Measurements from ENCODE around the gene ZBTB26. TPM values are rescaled to one million over a fixed set of nuclear protein-coding genes. Genes with fewer than 3 reads are reported as not detected.
"Not testable (repeated sequence)": the region's sequence is repeated elsewhere in the genome, so short reads cannot be mapped to it uniquely, and the experiment has no call there.

The ZBTB26 gene
- polyA plus RNA-seq, 1 donor from 2014 or later: 2.3 TPM

GRCh38 chr9:122940749-122941581 is 9.7 kb upstream of the ZBTB26 start, which contains the start of gene RABGAP1:
Gene RABGAP1 (plus strand): TSS chr9:122941020. CDS start chr9:122957060, 16,040 bp downstream.
- Mint-ChIP-seq H3K4me1 (peaks cover 16 to 30% (median 26%) of the 10 kb centered on the region in 3 donors), H3K36me3 (peaks cover 2% of the 10 kb centered on the region), H3K9me3 (no peaks in the 10 kb centered on the region), H3K27me3 (no peaks in the 10 kb centered on the region), H3K4me3 (peak within 1 kb of the TSS; percentile 83 to 99 (median 93)), H3K27ac (peak within 1 kb of the TSS; percentile 74 to 94 (median 87))

- Mint-ChIP-seq H3K4me3 (peak overlapping the region; percentile 83 to 99 (median 93)), H3K27ac (peak overlapping the region; percentile 74 to 91 (median 87)), H3K27me3 (no peaks in the 10 kb centered on the region), H3K9me3 (no peaks in the 10 kb centered on the region), H3K36me3 (peaks cover 2% of the 10 kb centered on the region), H3K4me1 (peaks cover 14 to 27% (median 23%) of the 10 kb centered on the region in 3 donors)
Observed at GRCh38 chr9:122940454-122940748, 9.1 kb upstream of the ZBTB26 start.

GRCh38 chr9:122939601-122940000 is 8.3 kb upstream of the ZBTB26 start:
- Mint-ChIP-seq H3K4me3 (peak overlapping the region in 2 of 4 donors; percentile 58 to 83), H3K9me3 (no peaks in the 10 kb centered on the region), H3K27ac (peak overlapping the region in 1 of 3 donors; percentile 20)

GRCh38 chr9:122936883-122937282 is 5.6 kb upstream of the ZBTB26 start:
- Mint-ChIP-seq H3K27me3 (no peaks in the 10 kb centered on the region), H3K4me1 (peaks cover 19 to 27% (median 22%) of the 10 kb centered on the region in 3 donors), H3K9me3 (no peaks in the 10 kb centered on the region), H3K27ac (no peak overlapping the region), H3K4me3 (peak overlapping the region in 1 of 4 donors; percentile 46), H3K36me3 (peaks cover 4% of the 10 kb centered on the region)

More at GRCh38 chr9:122939601-122940000, 8.3 kb upstream of the ZBTB26 start:
- Mint-ChIP-seq H3K36me3 (peaks cover 4% of the 10 kb centered on the region), H3K4me1 (peaks cover 16 to 21% (median 20%) of the 10 kb centered on the region in 3 donors), H3K27me3 (no peaks in the 10 kb centered on the region)

GRCh38 chr9:122936464-122936863 is 5.2 kb upstream of the ZBTB26 start:
- Mint-ChIP-seq H3K4me1 (peaks cover 18 to 22% (median 19%) of the 10 kb centered on the region in 3 donors), H3K27ac (no peak overlapping the region), H3K36me3 (peaks cover 4% of the 10 kb centered on the region), H3K4me3 (peak overlapping the region in 1 of 4 donors; percentile 46), H3K9me3 (no peaks in the 10 kb centered on the region), H3K27me3 (no peaks in the 10 kb centered on the region)

GRCh38 chr9:122930541-122931225 is 629 bp downstream of the ZBTB26 start:
- H3K27ac Mint-ChIP-seq: no peak overlapping the region

GRCh38 chr9:122929796-122930354 is 1.4 kb downstream of the ZBTB26 start:
- H3K4me1 Mint-ChIP-seq: peaks cover 12 to 17% (median 14%) of the 10 kb centered on the region in 3 donors
- H3K4me3 Mint-ChIP-seq: no peak overlapping the region
- H3K27me3 Mint-ChIP-seq: no peaks in the 10 kb centered on the region
- H3K27ac Mint-ChIP-seq: no peak overlapping the region
- no peaks in the 10 kb centered on the region for H3K9me3 Mint-ChIP-seq
- peaks cover 4% of the 10 kb centered on the region for H3K36me3 Mint-ChIP-seq

More at GRCh38 chr9:122930541-122931225, 629 bp downstream of the ZBTB26 start:
- H3K4me3 Mint-ChIP-seq: no peak overlapping the region
- H3K9me3 Mint-ChIP-seq: no peaks in the 10 kb centered on the region
- H3K4me1 Mint-ChIP-seq: peaks cover 12 to 17% (median 17%) of the 10 kb centered on the region in 3 donors
- H3K36me3 Mint-ChIP-seq: peaks cover 5% of the 10 kb centered on the region
- H3K27me3 Mint-ChIP-seq: no peaks in the 10 kb centered on the region

GRCh38 chr9:122923947-122924346 is 7.4 kb downstream of the ZBTB26 start:
- peak overlapping the region in 3 of 4 donors; percentile 3 to 13 (median 4) for H3K4me3 Mint-ChIP-seq
- H3K4me1 Mint-ChIP-seq: peaks cover 10 to 24% (median 15%) of the 10 kb centered on the region in 3 donors
- H3K36me3 Mint-ChIP-seq: peaks cover 12% of the 10 kb centered on the region
- no peaks in the 10 kb centered on the region for H3K9me3 Mint-ChIP-seq
- H3K27me3 Mint-ChIP-seq: no peaks in the 10 kb centered on the region
- peak overlapping the region in 2 of 3 donors; percentile 8 to 28 for H3K27ac Mint-ChIP-seq

- Mint-ChIP-seq H3K27me3 (no peaks in the 10 kb centered on the region), H3K9me3 (no peaks in the 10 kb centered on the region), H3K4me3 (no peak overlapping the region), H3K27ac (no peak overlapping the region), H3K36me3 (peaks cover 12% of the 10 kb centered on the region), H3K4me1 (peaks cover 10 to 24% (median 15%) of the 10 kb centered on the region in 3 donors)
Observed at GRCh38 chr9:122922713-122923112, 8.6 kb downstream of the ZBTB26 start.

- Mint-ChIP-seq H3K27ac (no peak overlapping the region), H3K4me3 (no peak overlapping the region), H3K36me3 (peaks cover 6% of the 10 kb centered on the region), H3K27me3 (no peaks in the 10 kb centered on the region), H3K4me1 (peaks cover 1 to 14% (median 4%) of the 10 kb centered on the region in 3 donors), H3K9me3 (no peaks in the 10 kb centered on the region)
Observed at GRCh38 chr9:122918310-122918709, 13.0 kb downstream of the ZBTB26 start.

GRCh38 chr9:122912964-122913673 is 18.2 kb downstream of the ZBTB26 start, which contains the start of gene ZBTB6:
Gene ZBTB6 (minus strand): TSS chr9:122913323. CDS start chr9:122912072, 1,251 bp downstream.
- Mint-ChIP-seq H3K27ac (peak within 1 kb of the TSS; percentile 76 to 99 (median 92)), H3K4me3 (peak within 1 kb of the TSS; percentile 96 to 99 (median 98)), H3K36me3 (peaks cover 6% of the 10 kb centered on the region), H3K4me1 (peaks cover 14 to 18% (median 14%) of the 10 kb centered on the region in 3 donors), H3K27me3 (no peaks in the 10 kb centered on the region), H3K9me3 (no peaks in the 10 kb centered on the region)

GRCh38 chr9:122912671-122912963 is 18.7 kb downstream of the ZBTB26 start:
- Mint-ChIP-seq H3K9me3 (no peaks in the 10 kb centered on the region), H3K36me3 (peaks cover 6% of the 10 kb centered on the region), H3K27ac (peak overlapping the region; percentile 76 to 99 (median 92)), H3K27me3 (no peaks in the 10 kb centered on the region), H3K4me3 (peak overlapping the region; percentile 96 to 99 (median 98)), H3K4me1 (peaks cover 14 to 18% (median 16%) of the 10 kb centered on the region in 3 donors)

- Mint-ChIP-seq H3K4me1 (peaks cover 19 to 27% (median 26%) of the 10 kb centered on the region in 3 donors), H3K27ac (peak overlapping the region in 1 of 3 donors; percentile 100), H3K4me3 (peak overlapping the region in 2 of 4 donors; percentile 68 to 80)
- not testable (repeated sequence) for H3K9me3 Mint-ChIP-seq, H3K27me3 Mint-ChIP-seq, H3K36me3 Mint-ChIP-seq
Observed at GRCh38 chr9:122906122-122906521, 25.2 kb downstream of the ZBTB26 start.

Measured in IgD-negative memory B cell (primary cell).